ENCODE results near the gene GPR143. TPM values are rescaled to one million over a fixed set of nuclear protein-coding genes. Genes with fewer than 3 reads are reported as not detected.

The GPR143 gene
- total RNA-seq, 4 donors from 2014 or later = 0.29 TPM; not detected in 3

DNA sequence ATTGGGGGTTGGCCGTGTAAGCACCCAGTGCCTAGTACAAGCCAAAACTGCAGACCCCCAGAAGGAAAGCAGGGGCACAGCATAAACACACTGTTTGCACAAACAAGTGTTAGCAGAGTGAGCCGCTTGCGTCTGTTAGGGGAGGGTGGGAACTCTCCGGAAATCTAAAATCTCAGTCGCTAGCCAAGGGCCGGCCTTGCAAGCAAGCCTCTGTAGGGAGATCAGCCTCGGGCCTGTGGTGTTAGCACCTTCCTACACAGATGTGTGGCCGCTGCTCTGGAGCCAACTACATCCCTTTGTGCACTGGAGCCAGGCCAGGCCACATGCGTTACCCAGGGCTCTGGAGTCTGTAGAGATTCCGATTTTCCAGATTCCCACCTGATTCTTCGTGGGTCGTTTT lies 67.1 kb downstream of the GPR143 start:
- Histone ChIP-seq H3K9me3 (no peaks in the 10 kb centered on the region), H3K4me3 (no peak overlapping the region), H3K27ac (replicated peaks in 1 of 4) (no peak overlapping the region), H3K36me3 (peaks cover 0 to 37% (median 20%) of the 10 kb centered on the region in 4 donors), H3K27me3 (no peaks in the 10 kb centered on the region), H3K4me1 (no peaks in the 10 kb centered on the region)
- intact Hi-C loops (cut with DNase I) = no loop called here
- TF ChIP-seq EP300 (IDR thresholded peaks at IDR 0.05) (no peak), POLR2AphosphoS5 (IDR thresholded peaks at IDR 0.05) (no peak), POLR2A (IDR thresholded peaks at IDR 0.05; ENCODE audit: low read depth) (no peak)
- TF ChIP-seq, protein P1, sequence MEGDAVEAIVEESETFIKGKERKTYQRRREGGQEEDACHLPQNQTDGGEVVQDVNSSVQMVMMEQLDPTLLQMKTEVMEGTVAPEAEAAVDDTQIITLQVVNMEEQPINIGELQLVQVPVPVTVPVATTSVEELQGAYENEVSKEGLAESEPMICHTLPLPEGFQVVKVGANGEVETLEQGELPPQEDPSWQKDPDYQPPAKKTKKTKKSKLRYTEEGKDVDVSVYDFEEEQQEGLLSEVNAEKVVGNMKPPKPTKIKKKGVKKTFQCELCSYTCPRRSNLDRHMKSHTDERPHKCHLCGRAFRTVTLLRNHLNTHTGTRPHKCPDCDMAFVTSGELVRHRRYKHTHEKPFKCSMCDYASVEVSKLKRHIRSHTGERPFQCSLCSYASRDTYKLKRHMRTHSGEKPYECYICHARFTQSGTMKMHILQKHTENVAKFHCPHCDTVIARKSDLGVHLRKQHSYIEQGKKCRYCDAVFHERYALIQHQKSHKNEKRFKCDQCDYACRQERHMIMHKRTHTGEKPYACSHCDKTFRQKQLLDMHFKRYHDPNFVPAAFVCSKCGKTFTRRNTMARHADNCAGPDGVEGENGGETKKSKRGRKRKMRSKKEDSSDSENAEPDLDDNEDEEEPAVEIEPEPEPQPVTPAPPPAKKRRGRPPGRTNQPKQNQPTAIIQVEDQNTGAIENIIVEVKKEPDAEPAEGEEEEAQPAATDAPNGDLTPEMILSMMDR (IDR thresholded peaks at IDR 0.05) = no peak
- 87% methylated on average over 11 of the region's 12 CpGs for WGBS
- no peak for DNase-seq (ENCODE audit: extremely low spot score)

DNA sequence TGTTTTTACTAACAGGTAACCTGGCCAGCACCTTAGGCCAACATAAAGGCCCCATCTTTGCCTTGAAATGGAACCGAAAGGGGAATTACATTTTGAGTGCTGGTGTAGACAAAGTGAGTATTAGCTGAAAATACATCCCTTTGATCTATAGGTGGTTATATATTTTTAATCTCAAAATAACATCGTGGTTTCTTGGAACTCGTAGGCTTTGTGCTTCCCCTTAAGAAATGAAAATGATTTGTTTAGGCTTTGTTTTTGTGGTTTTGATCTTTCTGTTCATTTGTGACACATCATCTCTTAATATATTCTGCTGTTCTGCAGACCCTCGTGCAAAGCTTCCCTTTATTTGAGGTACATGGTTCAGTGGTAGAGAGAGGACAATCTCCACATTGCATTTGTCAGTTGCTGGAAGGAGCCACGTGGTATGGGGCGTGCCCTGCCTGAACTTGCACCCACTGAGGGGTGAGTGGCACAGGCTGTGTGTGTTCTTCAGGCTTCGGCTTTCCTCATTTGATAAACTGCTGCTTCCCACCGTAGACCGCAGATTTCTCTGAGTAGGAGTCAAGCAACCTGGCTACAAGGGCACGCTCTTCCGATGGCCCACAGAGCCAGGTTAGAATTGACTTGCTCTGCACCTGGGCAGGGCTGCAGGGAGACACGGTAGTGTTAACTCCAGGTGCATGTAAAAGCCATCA lies 72.2 kb downstream of the GPR143 start:
- DNase-seq (ENCODE audit: extremely low spot score) = no peak
- TF ChIP-seq, protein P1 (IDR thresholded peaks at IDR 0.05) = no peak
- TF ChIP-seq POLR2A (IDR thresholded peaks at IDR 0.05; ENCODE audit: low read depth) = no peak
- TF ChIP-seq POLR2AphosphoS5 (IDR thresholded peaks at IDR 0.05) = no peak
- no peak for TF ChIP-seq EP300 (IDR thresholded peaks at IDR 0.05)
- no peaks in the 10 kb centered on the region for H3K27me3 ChIP-seq
- no peak overlapping the region for H3K4me3 ChIP-seq
- intact Hi-C loops (cut with DNase I) = no loop called here
- no peaks in the 10 kb centered on the region for H3K4me1 ChIP-seq
- 67% methylated on average over 8 of the region's 12 CpGs for WGBS
- H3K27ac ChIP-seq (replicated peaks in 1 of 4) = no peak overlapping the region
- no peaks in the 10 kb centered on the region for H3K9me3 ChIP-seq
- peaks cover 0 to 64% (median 38%) of the 10 kb centered on the region in 4 donors for H3K36me3 ChIP-seq

DNA sequence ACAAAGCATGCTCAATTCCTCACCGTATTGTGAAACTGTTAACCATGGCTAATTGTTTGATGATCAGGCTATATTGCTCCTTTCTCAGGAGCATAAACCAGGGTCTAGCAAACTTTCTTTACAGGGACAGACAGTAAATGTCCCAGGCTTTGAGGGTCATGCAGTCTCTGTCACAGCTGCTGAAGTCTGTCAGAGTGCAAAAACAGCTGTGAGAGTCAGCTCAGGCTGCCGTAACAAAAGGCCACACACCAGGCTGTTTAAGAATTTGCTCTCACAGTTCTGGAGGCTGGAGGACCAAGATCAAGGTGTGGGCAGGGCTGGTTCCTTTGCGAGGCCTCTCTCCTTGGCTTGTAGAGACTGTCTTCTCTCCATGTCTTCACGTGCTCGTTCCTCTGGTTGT lies 75.6 kb downstream of the GPR143 start:
- 85% methylated on average over 5 of the region's 5 CpGs for WGBS
- Histone ChIP-seq H3K27me3 (no peaks in the 10 kb centered on the region), H3K36me3 (peaks cover 0 to 61% (median 34%) of the 10 kb centered on the region in 4 donors), H3K4me1 (no peaks in the 10 kb centered on the region), H3K9me3 (no peaks in the 10 kb centered on the region), H3K27ac (replicated peaks in 1 of 4) (no peak overlapping the region), H3K4me3 (no peak overlapping the region)
- intact Hi-C loops (cut with DNase I) = no loop called here
- TF ChIP-seq POLR2A (IDR thresholded peaks at IDR 0.05; ENCODE audit: low read depth) (no peak), POLR2AphosphoS5 (IDR thresholded peaks at IDR 0.05) (no peak), EP300 (IDR thresholded peaks at IDR 0.05) (no peak)
- TF ChIP-seq, protein P1 (IDR thresholded peaks at IDR 0.05) = no peak
- no peak for DNase-seq (ENCODE audit: extremely low spot score)

DNA sequence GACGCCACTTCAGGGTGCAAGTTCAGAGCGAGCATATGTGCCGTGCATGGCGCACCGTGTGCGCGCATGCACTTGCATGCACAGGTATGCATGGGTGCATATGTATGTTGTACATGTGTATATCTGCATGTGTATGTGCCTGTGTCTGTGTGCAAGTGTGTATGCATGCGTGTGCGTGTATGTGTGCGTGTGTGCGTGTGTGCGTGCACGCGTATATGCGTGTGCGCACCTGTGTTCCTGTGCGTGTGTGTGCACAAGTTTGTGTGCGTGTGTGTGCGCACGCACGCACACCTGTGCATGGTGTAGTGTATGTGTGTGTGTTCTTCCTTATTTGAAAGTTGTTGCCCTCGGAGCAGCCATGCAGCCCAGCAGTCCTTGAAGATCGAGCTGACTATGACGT lies 76.8 kb downstream of the GPR143 start:
- TF ChIP-seq, protein P1 (IDR thresholded peaks at IDR 0.05) = no peak
- TF ChIP-seq POLR2AphosphoS5 (IDR thresholded peaks at IDR 0.05) = no peak
- TF ChIP-seq EP300 (IDR thresholded peaks at IDR 0.05) = no peak
- TF ChIP-seq POLR2A (IDR thresholded peaks at IDR 0.05; ENCODE audit: low read depth) = no peak
- DNase-seq (ENCODE audit: extremely low spot score) = no peak
- 97% methylated on average over 17 of the region's 24 CpGs for WGBS
- Histone ChIP-seq H3K27me3 (no peaks in the 10 kb centered on the region), H3K27ac (replicated peaks in 1 of 4) (no peak overlapping the region), H3K4me3 (no peak overlapping the region), H3K4me1 (no peaks in the 10 kb centered on the region), H3K9me3 (no peaks in the 10 kb centered on the region), H3K36me3 (peaks cover 0 to 56% (median 34%) of the 10 kb centered on the region in 4 donors)
- intact Hi-C loops (cut with DNase I) = loop anchor here (10.0 kb wide), 1 partner anchor 224 kb away; the partner anchor contains the start of gene TBL1X
